GM18517 (cell line): Measurements from ENCODE around the gene HSD17B12.
A peak's percentile ranks its signal among the peaks of the same experiment; 100 is the strongest.
"Not testable (repeated sequence)": the region's sequence is repeated elsewhere in the genome, so short reads cannot be mapped to it uniquely, and the experiment has no call there.

Source experiments
- ATAC-seq: cut with Tn5 transposase; IDR thresholded peaks from one replicate; pipeline ENCODE4 v1.9.1; 2021; ENCODE audit warnings: mild to moderate bottlenecking, moderate library complexity; ENCODE audit not compliant: unreplicated experiment

HSD17B12 gene

GRCh38 chr11:43680521-43681400 lies at the start of gene HSD17B12:
Gene HSD17B12 (plus strand): TSS chr11:43680738. CDS start chr11:43680828, 90 bp downstream.
- ATAC-seq, result peak; percentile 97

- no peak for ATAC-seq
These were observed 48.8 kb upstream of the HSD17B12 start for GRCh38 chr11:43631732-43632131.

GRCh38 chr11:43632181-43632580 lies 48.4 kb upstream of the HSD17B12 start:
- ATAC-seq, result no peak

- no peak for ATAC-seq
These were observed 41.8 kb upstream of the HSD17B12 start for GRCh38 chr11:43638717-43639116.

- no peak for ATAC-seq
These were observed 41.3 kb upstream of the HSD17B12 start for GRCh38 chr11:43639224-43639623.

- no peak for ATAC-seq
These were observed 40.6 kb upstream of the HSD17B12 start for GRCh38 chr11:43639920-43640319.

- ATAC-seq, result peak; percentile 98
These were observed 36.5 kb upstream of the HSD17B12 start for GRCh38 chr11:43643898-43644620.

GRCh38 chr11:43644621-43645299 lies 35.8 kb upstream of the HSD17B12 start:
- ATAC-seq, result no peak

- no peak for ATAC-seq
These were observed 33.8 kb upstream of the HSD17B12 start for GRCh38 chr11:43646767-43647166.

GRCh38 chr11:43648888-43649287 lies 31.6 kb upstream of the HSD17B12 start:
- no peak for ATAC-seq

- ATAC-seq, result no peak
These were observed 31.0 kb upstream of the HSD17B12 start for GRCh38 chr11:43649501-43649900.

- no peak for ATAC-seq
These were observed 30.6 kb upstream of the HSD17B12 start for GRCh38 chr11:43649921-43650320.

- ATAC-seq, result not testable (repeated sequence)
These were observed 17.5 kb upstream of the HSD17B12 start for GRCh38 chr11:43663018-43663417.

- ATAC-seq, result no peak
These were observed 16.2 kb upstream of the HSD17B12 start for GRCh38 chr11:43664295-43664694.

GRCh38 chr11:43671284-43671683 lies 9.3 kb upstream of the HSD17B12 start:
- ATAC-seq, result not testable (repeated sequence)

- ATAC-seq, result no peak
These were observed 6.0 kb upstream of the HSD17B12 start for GRCh38 chr11:43674560-43674959.

GRCh38 chr11:43676933-43677332 lies 3.6 kb upstream of the HSD17B12 start:
- ATAC-seq, result no peak

- no peak for ATAC-seq
These were observed 934 bp downstream of the HSD17B12 start for GRCh38 chr11:43681401-43681942.

GRCh38 chr11:43682081-43682480 lies 1.5 kb downstream of the HSD17B12 start:
- not testable (repeated sequence) for ATAC-seq

GRCh38 chr11:43685440-43685839 lies 4.9 kb downstream of the HSD17B12 start:
- ATAC-seq, result no peak

- no peak for ATAC-seq
These were observed 5.7 kb downstream of the HSD17B12 start for GRCh38 chr11:43686207-43686606.
